Astrocyte of the cerebellum (primary cell): ENCODE results near the gene PDE4D.
"Not testable (repeated sequence)": the region's sequence is repeated elsewhere in the genome, so short reads cannot be mapped to it uniquely, and the experiment has no call there.

Experiments used
- DNase-seq: peaks from one replicate; pipeline ENCODE4 v3.0.0-alpha.2; 2011; ENCODE audit warnings: low read depth
- H3K4me3 ChIP-seq: 2 replicates; pipeline ENCODE4 v1.5.1; 2011; ENCODE audit warnings: mild to moderate bottlenecking, low read depth, low read length, moderate library complexity
- CTCF ChIP-seq: IDR thresholded peaks from 2 replicates; pipeline ENCODE4 v1.5.1; 2012; ENCODE audit warnings: low read length, low read depth, moderate library complexity, mild to moderate bottlenecking; ENCODE audit errors: missing control alignments
- in situ Hi-C: cut with HindIII; loops from 2 replicates; pipeline ENCODE4 v1.10.0; 2017; ENCODE audit warnings: low sequenced_read_pairs

Gene PDE4D

GRCh38 chr5:59412428-59412827 is 481.1 kb downstream of the PDE4D start:
- no peak for TF ChIP-seq CTCF
- no peak overlapping the region for H3K4me3 ChIP-seq
- in situ Hi-C loops = no loop called here
- no peak for DNase-seq

DNA sequence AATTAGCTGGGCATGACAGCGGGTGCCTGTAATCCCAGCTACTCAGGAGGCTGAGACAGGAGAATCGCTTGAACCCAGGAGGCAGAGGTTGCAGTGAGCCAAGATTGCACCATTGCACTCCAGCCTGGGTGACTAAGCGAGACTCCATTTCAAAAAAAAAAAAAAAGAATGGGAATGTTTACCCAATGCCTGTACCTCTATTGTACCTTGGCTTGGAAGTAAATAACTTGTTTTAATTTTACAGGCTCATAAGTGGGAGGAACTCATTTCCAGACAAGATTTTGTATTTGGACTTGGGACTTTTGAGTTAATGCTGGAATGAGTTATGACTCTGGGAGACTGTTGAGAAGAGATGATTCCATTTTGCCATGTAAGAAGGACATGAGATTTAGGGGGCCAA is 484.5 kb downstream of the PDE4D start:
- H3K4me3 ChIP-seq, DNase-seq, in situ Hi-C loops: not testable (repeated sequence)

- no peak overlapping the region for H3K4me3 ChIP-seq
These were observed 485.6 kb downstream of the PDE4D start for GRCh38 chr5:59407967-59408366.

DNA sequence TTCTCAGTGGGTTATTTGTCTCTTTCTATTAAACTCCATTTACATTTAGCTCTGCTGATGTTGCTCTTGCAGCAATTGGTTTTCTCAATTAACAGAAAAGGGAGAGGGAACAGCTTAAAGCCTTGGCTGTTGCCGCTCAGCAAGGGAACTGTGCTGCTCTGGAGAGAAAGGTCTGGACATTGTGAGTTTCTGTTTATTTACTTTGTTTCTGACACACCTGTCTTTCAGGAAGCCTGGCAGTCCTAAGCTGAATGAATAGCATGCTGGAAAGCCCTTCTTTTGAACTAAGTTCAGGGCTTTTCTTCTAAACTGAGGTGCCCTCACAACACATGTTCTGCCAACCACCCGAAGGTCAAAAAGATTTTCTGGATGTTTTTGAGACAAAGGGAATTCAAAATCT is 491.9 kb downstream of the PDE4D start:
- in situ Hi-C loops = no loop called here
- no peak for TF ChIP-seq CTCF
- no peak for DNase-seq
- no peak overlapping the region for H3K4me3 ChIP-seq

More at GRCh38 chr5:59407967-59408366, 485.6 kb downstream of the PDE4D start:
- no peak for TF ChIP-seq CTCF
- in situ Hi-C loops = no loop called here
- no peak for DNase-seq

- H3K4me3 ChIP-seq, in situ Hi-C loops, DNase-seq: not testable (repeated sequence)
These were observed 498.6 kb downstream of the PDE4D start for GRCh38 chr5:59394956-59395355.

DNA sequence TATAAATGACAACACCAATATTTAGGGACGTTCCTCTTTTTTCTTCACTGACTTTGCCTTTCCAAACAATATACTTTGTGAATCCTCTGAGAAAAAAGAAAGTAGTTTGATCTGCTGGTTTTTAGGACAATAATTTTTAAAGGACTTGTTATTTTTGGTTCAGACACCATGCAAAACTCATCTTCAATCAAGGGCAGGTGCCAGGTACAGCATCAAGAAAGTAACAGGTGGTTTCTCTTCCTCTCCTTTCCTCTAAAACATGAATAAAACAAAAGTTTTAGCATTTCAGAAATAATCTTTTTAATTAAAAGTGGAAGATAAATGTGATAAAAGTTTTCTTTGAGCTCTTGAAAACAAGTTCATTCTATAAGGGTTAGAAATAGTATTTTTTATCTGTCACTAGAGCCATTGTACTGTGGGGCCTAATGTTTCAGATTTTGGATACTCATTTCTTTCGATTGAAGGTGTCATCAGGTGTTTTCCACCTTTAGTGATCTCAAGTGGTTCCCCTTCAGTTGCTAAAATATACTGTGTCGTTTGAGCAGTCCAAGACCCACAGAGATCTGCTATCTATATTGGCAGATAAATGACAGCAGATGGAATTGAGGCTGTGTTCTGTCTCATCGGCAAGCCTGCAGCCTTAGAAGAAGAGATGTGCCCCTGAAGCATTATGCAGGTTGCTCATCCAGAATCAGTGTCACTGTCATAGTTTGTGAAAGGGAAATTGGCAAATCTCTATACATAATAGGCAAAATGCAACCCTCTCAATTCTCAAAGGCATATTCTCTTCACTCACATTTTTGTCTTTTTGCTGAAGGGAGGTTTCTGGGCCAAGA is 499.7 kb downstream of the PDE4D start:
- no peak for TF ChIP-seq CTCF
- no peak overlapping the region for H3K4me3 ChIP-seq
- in situ Hi-C loops = no loop called here
- no peak for DNase-seq

- in situ Hi-C loops = no loop called here
- no peak for DNase-seq
- no peak for TF ChIP-seq CTCF
- no peak overlapping the region for H3K4me3 ChIP-seq
These were observed 501.9 kb downstream of the PDE4D start for GRCh38 chr5:59391576-59391975.
